Measurements from ENCODE around the gene STK32A.

The STK32A gene

GRCh38 chr5:147371290-147371689 lies 136.5 kb downstream of the STK32A start:
- H3K36me3 ChIP-seq, result no peaks in the 10 kb centered on the region
- no peaks in the 10 kb centered on the region for H3K9me3 ChIP-seq
- H3K4me3 ChIP-seq (ENCODE audit: low read depth in 1 of 2, low read length in 1 of 2), result no peak overlapping the region
- peaks cover 14 to 24% of the 10 kb centered on the region in 2 experiments for H3K4me1 ChIP-seq (ENCODE audit: control insufficient read depth in 1 of 2, insufficient read depth in 1 of 2, low read depth in 1 of 2, low read length in 1 of 2)
- no peak overlapping the region for H3K27ac ChIP-seq
- no peak for TF ChIP-seq CTCF (IDR thresholded peaks at IDR 0.05)
- peaks cover under 1% of the 10 kb centered on the region for H3K27me3 ChIP-seq

- Histone ChIP-seq H3K27me3 (no peaks in the 10 kb centered on the region), H3K4me3 (ENCODE audit: low read depth in 1 of 2, low read length in 1 of 2) (no peak overlapping the region), H3K27ac (no peak overlapping the region), H3K36me3 (no peaks in the 10 kb centered on the region), H3K4me1 (ENCODE audit: control insufficient read depth in 1 of 2, insufficient read depth in 1 of 2, low read depth in 1 of 2, low read length in 1 of 2) (peaks cover 14 to 24% of the 10 kb centered on the region in 2 experiments), H3K9me3 (no peaks in the 10 kb centered on the region)
- no peak for TF ChIP-seq CTCF (IDR thresholded peaks at IDR 0.05)
Measured at GRCh38 chr5:147372191-147372590, 137.4 kb downstream of the STK32A start.

GRCh38 chr5:147373328-147373727 lies 138.5 kb downstream of the STK32A start:
- no peaks in the 10 kb centered on the region for H3K36me3 ChIP-seq
- TF ChIP-seq CTCF (IDR thresholded peaks at IDR 0.05), result no peak
- no peaks in the 10 kb centered on the region for H3K9me3 ChIP-seq
- H3K4me3 ChIP-seq (ENCODE audit: low read depth in 1 of 2, low read length in 1 of 2), result no peak overlapping the region
- no peaks in the 10 kb centered on the region for H3K27me3 ChIP-seq
- H3K4me1 ChIP-seq (ENCODE audit: control insufficient read depth in 1 of 2, insufficient read depth in 1 of 2, low read depth in 1 of 2, low read length in 1 of 2), result peaks cover 14 to 15% of the 10 kb centered on the region in 2 experiments
- no peak overlapping the region for H3K27ac ChIP-seq

GRCh38 chr5:147375151-147375550 lies 140.3 kb downstream of the STK32A start:
- no peak for TF ChIP-seq CTCF (IDR thresholded peaks at IDR 0.05)
- H3K9me3 ChIP-seq, result no peaks in the 10 kb centered on the region

GRCh38 chr5:147377682-147378081 lies 142.9 kb downstream of the STK32A start:
- Histone ChIP-seq H3K4me3 (ENCODE audit: low read depth in 1 of 2, low read length in 1 of 2) (no peak overlapping the region), H3K27me3 (no peaks in the 10 kb centered on the region), H3K4me1 (ENCODE audit: control insufficient read depth in 1 of 2, insufficient read depth in 1 of 2, low read depth in 1 of 2, low read length in 1 of 2) (no peaks in the 10 kb centered on the region), H3K9me3 (no peaks in the 10 kb centered on the region), H3K27ac (no peak overlapping the region), H3K36me3 (no peaks in the 10 kb centered on the region)
- TF ChIP-seq CTCF (IDR thresholded peaks at IDR 0.05), result no peak

More at GRCh38 chr5:147375151-147375550, 140.3 kb downstream of the STK32A start:
- Histone ChIP-seq H3K4me1 (ENCODE audit: control insufficient read depth in 1 of 2, insufficient read depth in 1 of 2, low read depth in 1 of 2, low read length in 1 of 2) (peaks cover 10% of the 10 kb centered on the region in 2 experiments), H3K36me3 (no peaks in the 10 kb centered on the region), H3K27me3 (no peaks in the 10 kb centered on the region), H3K4me3 (ENCODE audit: low read depth in 1 of 2, low read length in 1 of 2) (no peak overlapping the region), H3K27ac (no peak overlapping the region)

GRCh38 chr5:147381555-147381954 lies 146.7 kb downstream of the STK32A start:
- no peaks in the 10 kb centered on the region for H3K9me3 ChIP-seq
- H3K36me3 ChIP-seq, result no peaks in the 10 kb centered on the region
- H3K27me3 ChIP-seq, result no peaks in the 10 kb centered on the region
- H3K4me3 ChIP-seq (ENCODE audit: low read depth in 1 of 2, low read length in 1 of 2), result no peak overlapping the region
- no peaks in the 10 kb centered on the region for H3K4me1 ChIP-seq (ENCODE audit: control insufficient read depth in 1 of 2, insufficient read depth in 1 of 2, low read depth in 1 of 2, low read length in 1 of 2)
- TF ChIP-seq CTCF (IDR thresholded peaks at IDR 0.05), result no peak
- H3K27ac ChIP-seq, result no peak overlapping the region

All from neutrophil (primary cell).